Osteocyte (in vitro differentiated cells): ENCODE data around the gene UNC119B. TPM values are rescaled to one million over a fixed set of nuclear protein-coding genes. Genes with fewer than 3 reads are reported as not detected.

Source experiments
- DNase-seq: peaks from one replicate; pipeline ENCODE4 v3.0.0; 2021; ENCODE audit warnings: mixed read lengths; ENCODE audit not compliant: unreplicated experiment; ENCODE audit errors: extremely low spot score
- H3K27ac Mint-ChIP-seq: one replicate; pipeline ENCODE4 v1.8.0; 2021; ENCODE audit warnings: mild to moderate bottlenecking, mixed read lengths; ENCODE audit not compliant: unreplicated experiment
- H3K27me3 Mint-ChIP-seq: one replicate; pipeline ENCODE4 v1.8.0; 2021; ENCODE audit warnings: mixed read lengths; ENCODE audit not compliant: unreplicated experiment
- H3K36me3 Mint-ChIP-seq: one replicate; pipeline ENCODE4 v1.8.0; 2021; ENCODE audit warnings: mixed read lengths; ENCODE audit not compliant: unreplicated experiment
- H3K4me1 Mint-ChIP-seq: one replicate; pipeline ENCODE4 v1.8.0; 2021; ENCODE audit warnings: mixed read lengths; ENCODE audit not compliant: unreplicated experiment
- H3K4me3 Mint-ChIP-seq: one replicate; pipeline ENCODE4 v1.8.0; 2021; ENCODE audit warnings: mild to moderate bottlenecking, moderate library complexity, mixed read lengths; ENCODE audit not compliant: unreplicated experiment
- H3K9me3 Mint-ChIP-seq: one replicate; pipeline ENCODE4 v1.8.0; 2021; ENCODE audit warnings: mixed read lengths; ENCODE audit not compliant: unreplicated experiment
- CTCF ChIP-seq: fragments of 200-600 bp; sonication (generic); IDR thresholded peaks from 2 replicates; pipeline ENCODE4 v1.5.0; 2021; ENCODE audit warnings: antibody characterized with exemption, mild to moderate bottlenecking, moderate library complexity
- total RNA-seq: library from RNA; stranded (reverse); gene quantifications from 2 replicates; pipeline ENCODE4 v1.2.1, GENCODE V29; 2021

UNC119B gene
- total RNA-seq, 1 donor from 2014 or later = 27.9 TPM

- no peaks in the 10 kb centered on the region for H3K27me3 Mint-ChIP-seq
- no peak for TF ChIP-seq CTCF
- no peak for DNase-seq
- H3K36me3 Mint-ChIP-seq = peaks cover 37% of the 10 kb centered on the region
- H3K4me3 Mint-ChIP-seq = no peak overlapping the region
- peaks cover 2% of the 10 kb centered on the region for H3K4me1 Mint-ChIP-seq
- H3K27ac Mint-ChIP-seq = no peak overlapping the region
- no peaks in the 10 kb centered on the region for H3K9me3 Mint-ChIP-seq
These were observed 8.8 kb downstream of the UNC119B start for GRCh38 chr12:120719072-120719471.

- DNase-seq = no peak
- Mint-ChIP-seq H3K27ac (no peak overlapping the region), H3K36me3 (peaks cover 40% of the 10 kb centered on the region), H3K4me3 (no peak overlapping the region), H3K4me1 (peaks cover 5% of the 10 kb centered on the region), H3K27me3 (no peaks in the 10 kb centered on the region), H3K9me3 (no peaks in the 10 kb centered on the region)
- no peak for TF ChIP-seq CTCF
These were observed 9.4 kb downstream of the UNC119B start for GRCh38 chr12:120719496-120720233.

- no peak for TF ChIP-seq CTCF
- DNase-seq = no peak
- no peaks in the 10 kb centered on the region for H3K27me3 Mint-ChIP-seq
- H3K9me3 Mint-ChIP-seq = no peaks in the 10 kb centered on the region
- no peak overlapping the region for H3K4me3 Mint-ChIP-seq
- H3K27ac Mint-ChIP-seq = peak overlapping the region; percentile 34
- peaks cover 40% of the 10 kb centered on the region for H3K36me3 Mint-ChIP-seq
- peaks cover 12% of the 10 kb centered on the region for H3K4me1 Mint-ChIP-seq
These were observed 10.2 kb downstream of the UNC119B start for GRCh38 chr12:120720234-120720986.

GRCh38 chr12:120720987-120721801 lies 10.9 kb downstream of the UNC119B start:
- H3K36me3 Mint-ChIP-seq = peaks cover 40% of the 10 kb centered on the region
- H3K4me1 Mint-ChIP-seq = peaks cover 17% of the 10 kb centered on the region
- peak overlapping the region; percentile 34 for H3K27ac Mint-ChIP-seq
- no peak for TF ChIP-seq CTCF
- no peak for DNase-seq
- no peaks in the 10 kb centered on the region for H3K27me3 Mint-ChIP-seq
- H3K4me3 Mint-ChIP-seq = no peak overlapping the region
- no peaks in the 10 kb centered on the region for H3K9me3 Mint-ChIP-seq
